ENCODE measurements around the gene PHF10. TPM values are rescaled to one million over a fixed set of nuclear protein-coding genes. Genes with fewer than 3 reads are reported as not detected.

PHF10 gene
- total RNA-seq, 2 donors from 2014 or later = 38.4 to 62.3 TPM

GRCh38 chr6:169657284-169657610 lies 67.1 kb downstream of the PHF10 start:
- ATAC-seq (ENCODE audit: insufficient number of reproducible peaks, low FRiP score, low read depth) (no peak), DNase-seq (ENCODE audit: low spot score) (no peak)
- H3K4me1 ChIP-seq (ENCODE audit: control insufficient read depth in 1 of 2, low read depth in 2 of 2) = no peaks in the 10 kb centered on the region
- no peak overlapping the region for H3K27ac ChIP-seq
- no peak overlapping the region for H3K4me3 ChIP-seq
- H3K9me3 ChIP-seq = no peaks in the 10 kb centered on the region
- TF ChIP-seq CTCF (IDR thresholded peaks at IDR 0.05) = no peak
- peaks cover 6% of the 10 kb centered on the region for H3K36me3 ChIP-seq
- H3K27me3 ChIP-seq (replicated peaks; ENCODE audit: insufficient read depth) = no peaks in the 10 kb centered on the region

GRCh38 chr6:169656546-169657283 lies 67.6 kb downstream of the PHF10 start:
- H3K27me3 ChIP-seq (replicated peaks; ENCODE audit: insufficient read depth) = no peaks in the 10 kb centered on the region
- ATAC-seq (ENCODE audit: insufficient number of reproducible peaks, low FRiP score, low read depth) (no peak), DNase-seq (ENCODE audit: low spot score) (no peak)
- H3K36me3 ChIP-seq = peaks cover 6% of the 10 kb centered on the region
- no peak for TF ChIP-seq CTCF (IDR thresholded peaks at IDR 0.05)
- no peaks in the 10 kb centered on the region for H3K4me1 ChIP-seq (ENCODE audit: control insufficient read depth in 1 of 2, low read depth in 2 of 2)
- H3K27ac ChIP-seq = no peak overlapping the region
- H3K4me3 ChIP-seq = no peak overlapping the region
- no peaks in the 10 kb centered on the region for H3K9me3 ChIP-seq

GRCh38 chr6:169654598-169655391 lies 69.5 kb downstream of the PHF10 start:
- Histone ChIP-seq H3K27me3 (replicated peaks; ENCODE audit: insufficient read depth) (no peaks in the 10 kb centered on the region), H3K9me3 (no peaks in the 10 kb centered on the region), H3K27ac (peak overlapping the region; percentile 54 to 69), H3K36me3 (peaks cover 3% of the 10 kb centered on the region), H3K4me1 (ENCODE audit: control insufficient read depth in 1 of 2, low read depth in 2 of 2) (no peaks in the 10 kb centered on the region), H3K4me3 (peak overlapping the region; percentile 77)
- peak; percentile 65 for ATAC-seq (ENCODE audit: insufficient number of reproducible peaks, low FRiP score, low read depth)
- peak; percentile 10 for TF ChIP-seq CTCF (IDR thresholded peaks at IDR 0.05)
- peak; percentile 8 for DNase-seq (ENCODE audit: low spot score)

Other genes with a start within 250 kb of the PHF10 start
- gene WDR27, start 22.5 kb downstream of the PHF10 start, total RNA-seq = 10 to 100 TPM; 22.5 to 48.2 TPM
- 10 to 100 TPM; 30.0 to 37.5 TPM for gene C6orf120, start 22.4 kb downstream of the PHF10 start, total RNA-seq
- 1 to 10 TPM in 1 of 2 donors, under 1 TPM in 1; 0.95 to 3.0 TPM for gene DYNLT2, start 27.1 kb upstream of the PHF10 start, total RNA-seq
- 10 to 100 TPM; 13.7 to 27.1 TPM for gene ERMARD, start 27.1 kb upstream of the PHF10 start, total RNA-seq